RWPE1 (cell line): Measurements from ENCODE around the gene ASAP3.

Source experiments
- CTCF ChIA-PET: fragments of 350-600 bp; sonication (Branson Sonifier 250); formaldehyde crosslinking; extraction: SDS; loops from one replicate; lab custom pipeline; 2021; lab: Yijun Ruan, JAX
- POLR2A ChIA-PET: fragments of 400-600 bp; formaldehyde crosslinking; extraction: SDS; loops from one replicate; lab custom pipeline; 2020; ENCODE audit warnings: antibody characterized with exemption; ENCODE audit not compliant: low non-redundant PET; lab: Yijun Ruan, JAX
- DNase-seq: peaks from one replicate; pipeline ENCODE4 v3.0.0; 2012; ENCODE audit warnings: low spot score
- H3K27ac ChIP-seq: fragments of 450-650 bp; 2 replicates; pipeline ENCODE4 v1.5.1; 2017
- TF ChIP-seq, protein P1 (sequence below): fragments of 450-650 bp; conservative IDR thresholded peaks from 2 replicates; pipeline ENCODE4 v1.5.1; 2017; ENCODE audit warnings: low read depth, mild to moderate bottlenecking

The ASAP3 gene

DNA sequence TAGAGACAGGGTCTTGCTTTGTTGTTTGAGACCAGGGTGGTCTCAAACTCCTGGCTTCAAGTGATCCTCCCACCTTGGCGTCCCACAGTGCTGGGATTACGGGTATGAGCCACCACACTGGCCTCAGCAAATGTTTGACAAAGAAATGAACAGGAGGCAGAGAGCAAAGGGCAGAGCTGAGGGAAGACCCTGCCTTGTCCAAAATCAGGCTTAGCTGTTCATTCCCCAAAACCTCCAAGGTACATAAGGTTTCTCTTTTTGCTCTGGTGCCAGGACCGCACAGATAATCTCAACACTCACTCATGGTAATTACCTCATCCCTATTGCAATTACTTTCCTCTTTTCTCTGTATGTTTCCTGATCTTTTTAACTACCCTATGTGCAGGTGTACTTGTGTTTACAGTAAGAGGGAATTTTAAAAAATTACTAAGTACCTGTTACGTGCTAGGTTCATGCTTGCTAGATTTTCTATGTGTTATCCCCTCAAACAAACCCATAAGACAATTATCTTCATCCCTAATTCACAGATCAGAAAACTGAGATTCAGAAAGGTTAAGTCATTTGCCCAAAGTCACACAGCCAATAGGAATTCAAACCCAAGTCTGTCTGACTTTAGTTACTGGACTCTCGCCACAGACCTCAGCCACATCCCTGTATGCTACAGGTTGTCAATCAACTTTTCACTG is 11.5 kb downstream of the ASAP3 start:
- POLR2A ChIA-PET: no interaction called here
- H3K27ac ChIP-seq: no peak overlapping the region
- CTCF ChIA-PET: interaction anchor here (0.6 kb wide), 1 partner anchor 32 kb away, joined by 4 read pairs; no protein-coding TSS in a partner anchor
- TF ChIP-seq, protein P1, sequence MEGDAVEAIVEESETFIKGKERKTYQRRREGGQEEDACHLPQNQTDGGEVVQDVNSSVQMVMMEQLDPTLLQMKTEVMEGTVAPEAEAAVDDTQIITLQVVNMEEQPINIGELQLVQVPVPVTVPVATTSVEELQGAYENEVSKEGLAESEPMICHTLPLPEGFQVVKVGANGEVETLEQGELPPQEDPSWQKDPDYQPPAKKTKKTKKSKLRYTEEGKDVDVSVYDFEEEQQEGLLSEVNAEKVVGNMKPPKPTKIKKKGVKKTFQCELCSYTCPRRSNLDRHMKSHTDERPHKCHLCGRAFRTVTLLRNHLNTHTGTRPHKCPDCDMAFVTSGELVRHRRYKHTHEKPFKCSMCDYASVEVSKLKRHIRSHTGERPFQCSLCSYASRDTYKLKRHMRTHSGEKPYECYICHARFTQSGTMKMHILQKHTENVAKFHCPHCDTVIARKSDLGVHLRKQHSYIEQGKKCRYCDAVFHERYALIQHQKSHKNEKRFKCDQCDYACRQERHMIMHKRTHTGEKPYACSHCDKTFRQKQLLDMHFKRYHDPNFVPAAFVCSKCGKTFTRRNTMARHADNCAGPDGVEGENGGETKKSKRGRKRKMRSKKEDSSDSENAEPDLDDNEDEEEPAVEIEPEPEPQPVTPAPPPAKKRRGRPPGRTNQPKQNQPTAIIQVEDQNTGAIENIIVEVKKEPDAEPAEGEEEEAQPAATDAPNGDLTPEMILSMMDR: no peak
- DNase-seq: no peak

DNA sequence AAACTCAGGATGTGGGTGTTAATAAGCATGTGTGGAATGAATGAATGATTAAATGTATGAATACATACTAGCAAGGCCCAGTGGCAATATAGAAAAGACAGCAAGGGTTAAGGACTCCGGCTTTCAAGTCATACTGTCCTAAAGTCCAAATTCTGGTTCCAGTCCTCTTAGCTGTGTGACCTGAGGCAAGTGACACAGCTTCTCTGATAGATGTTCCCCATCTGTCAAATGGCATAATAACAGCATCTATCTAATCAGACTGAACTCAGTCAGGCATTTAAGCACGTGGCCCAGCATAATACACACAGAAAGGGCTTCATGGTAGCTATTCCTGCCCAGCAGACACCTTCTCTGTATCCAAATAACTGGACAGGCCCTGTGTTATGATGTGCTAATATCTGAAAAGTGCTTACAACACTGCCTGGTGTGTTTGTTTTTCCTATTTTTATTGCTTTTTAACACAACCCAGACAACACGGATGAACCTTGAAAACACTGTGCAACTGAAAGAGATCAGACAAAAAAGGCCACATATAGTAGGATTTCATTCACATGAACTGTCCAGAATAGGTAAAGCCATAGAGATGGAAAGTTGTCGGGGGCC is 12.4 kb downstream of the ASAP3 start:
- TF ChIP-seq, protein P1: no peak
- ChIA-PET CTCF (no interaction called here), POLR2A (no interaction called here)
- H3K27ac ChIP-seq: no peak overlapping the region
- DNase-seq: no peak

DNA sequence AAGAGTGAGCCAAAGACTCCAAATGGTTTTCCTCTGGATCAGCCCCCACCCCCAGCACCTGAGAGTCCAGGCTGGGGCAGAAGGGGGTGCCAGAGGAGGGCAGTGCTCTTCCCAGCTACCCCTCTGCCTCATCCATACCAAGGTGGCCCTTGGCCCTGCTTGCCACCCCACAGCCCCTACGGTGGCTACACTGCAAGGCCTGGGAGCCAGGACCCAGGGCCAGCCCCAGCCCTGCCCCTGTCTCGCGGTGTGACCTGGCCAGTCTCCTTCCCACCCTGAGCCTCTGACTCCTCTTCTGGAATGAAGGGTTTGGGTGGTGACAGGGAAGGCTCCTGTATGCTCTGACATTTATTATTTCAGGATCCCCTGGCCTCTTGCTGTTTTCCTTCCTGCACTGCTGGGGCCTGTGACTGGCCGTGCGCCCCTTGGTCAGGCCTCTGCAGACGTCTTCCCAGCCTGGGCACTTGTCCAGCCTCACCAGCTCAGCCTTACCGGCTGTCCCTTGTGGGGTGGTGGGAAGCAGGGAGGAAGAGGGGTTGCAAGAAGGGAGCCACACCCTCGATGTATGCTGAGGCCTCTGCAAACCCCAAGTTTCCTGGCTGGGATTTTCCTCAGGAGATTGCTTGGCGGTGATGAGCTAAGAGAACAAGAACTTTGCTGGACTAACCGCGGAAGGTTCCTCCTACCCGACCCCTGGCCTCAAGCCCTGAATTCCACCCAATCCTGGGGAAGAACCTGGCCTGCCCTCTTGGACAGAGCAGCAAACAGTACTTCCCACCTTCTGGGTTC is 13.5 kb downstream of the ASAP3 start:
- CTCF ChIA-PET: interaction anchor here (0.6 kb wide), 1 partner anchor 47 kb away, joined by 3 read pairs; no protein-coding TSS in a partner anchor
- H3K27ac ChIP-seq: no peak overlapping the region; the same call in 1 of the 2 replicates
- TF ChIP-seq, protein P1: no peak
- DNase-seq: no peak
- POLR2A ChIA-PET: no interaction called here

DNA sequence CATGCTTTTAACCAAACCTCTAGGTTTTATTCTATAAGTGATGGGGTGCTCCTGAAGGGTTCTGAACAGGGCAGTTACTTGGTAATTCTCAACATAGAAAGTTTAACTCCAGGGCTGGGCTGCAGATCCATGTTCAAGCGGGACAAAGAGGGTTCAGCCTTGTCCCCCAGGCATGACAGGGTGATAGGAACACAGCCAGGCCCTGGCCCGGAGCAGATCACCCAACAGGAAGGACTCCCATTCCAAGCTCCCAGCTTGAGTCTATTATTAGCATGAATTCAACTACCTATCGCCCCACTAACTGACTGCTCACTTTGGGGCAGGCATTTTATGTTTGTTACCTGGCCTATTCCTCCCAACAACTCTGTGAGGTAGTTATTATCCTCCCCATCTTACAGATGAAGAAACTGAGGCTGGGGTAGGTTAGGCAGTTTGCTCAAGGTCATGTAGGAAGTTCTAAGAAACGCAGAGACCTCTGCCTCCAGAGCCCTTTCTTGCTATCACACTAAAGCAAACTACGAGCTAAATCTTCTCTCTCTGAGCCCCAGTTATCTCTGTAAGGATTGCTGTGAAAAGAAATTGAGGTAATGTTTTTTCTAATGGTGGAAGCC is 14.5 kb downstream of the ASAP3 start:
- CTCF ChIA-PET: no interaction called here
- no peak overlapping the region for H3K27ac ChIP-seq
- TF ChIP-seq, protein P1: no peak
- POLR2A ChIA-PET: interaction anchor here (0.5 kb wide), 1 partner anchor 16 kb away, joined by 6 read pairs; no protein-coding TSS in a partner anchor
- DNase-seq: no peak

DNA sequence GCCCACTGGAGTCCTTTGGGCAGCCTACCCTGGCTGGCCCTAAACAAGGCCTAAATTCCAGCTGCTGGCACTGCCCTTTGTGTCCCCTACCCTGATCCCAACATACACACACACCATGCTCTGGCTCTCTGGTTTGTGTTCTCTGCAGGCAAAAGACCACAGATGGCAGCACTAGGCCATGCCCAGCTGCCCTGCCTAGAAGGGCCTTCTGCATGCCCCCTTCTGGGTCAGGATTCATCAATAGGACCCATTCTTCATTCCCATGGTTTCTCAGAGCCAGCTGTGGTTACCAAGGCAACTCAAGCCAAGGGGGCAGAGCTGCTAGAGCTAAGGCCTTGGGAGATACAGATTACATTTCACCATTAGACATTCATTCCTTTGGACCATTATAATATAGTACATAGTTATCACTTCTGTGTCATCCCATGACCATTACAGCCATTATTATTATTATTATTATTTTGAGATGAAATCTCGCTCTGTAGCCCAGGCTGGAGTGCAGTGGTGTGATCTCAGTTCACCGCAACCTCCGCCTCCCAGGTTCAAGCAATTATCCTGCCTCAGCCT is 17.5 kb downstream of the ASAP3 start:
- no peak overlapping the region for H3K27ac ChIP-seq
- POLR2A ChIA-PET: no interaction called here
- CTCF ChIA-PET: interaction anchor here (0.6 to 1.7 kb wide), 2 partner anchors 63 to 418 kb away, joined by 3 to 5 read pairs; no protein-coding TSS in a partner anchor
- no peak for DNase-seq
- TF ChIP-seq, protein P1: no peak

DNA sequence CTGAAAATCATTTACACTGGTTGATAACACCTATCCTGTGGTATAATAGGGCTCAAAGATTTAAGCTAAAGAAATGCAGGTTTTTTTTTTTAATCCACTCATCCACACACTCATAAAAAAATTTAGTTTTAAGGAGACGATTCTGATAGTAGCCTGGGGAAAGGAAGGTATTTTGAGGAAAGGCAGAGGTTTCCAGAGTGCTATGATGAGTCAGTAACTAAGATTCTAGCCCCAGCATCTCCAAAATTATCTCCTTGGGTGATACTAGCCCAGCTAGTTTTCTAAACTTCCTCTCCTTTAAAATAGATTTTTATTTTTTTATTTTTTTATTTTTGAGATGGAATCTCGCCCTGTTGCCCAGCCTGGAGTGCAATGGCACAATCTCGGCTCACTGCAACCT is 20.7 kb downstream of the ASAP3 start:
- DNase-seq: no peak
- ChIA-PET POLR2A (no interaction called here), CTCF (interaction anchor here (0.7 kb wide), 1 partner anchor 12 kb away, joined by 4 read pairs; no protein-coding TSS in a partner anchor)
- no peak overlapping the region for H3K27ac ChIP-seq
- TF ChIP-seq, protein P1: no peak
